MM.1S (cell line): ENCODE measurements around the gene SLC4A3.

ENCODE experiments used
- DNase-seq: peaks from one replicate; pipeline ENCODE4 v3.0.0-alpha.2; 2015
- H2AFZ ChIP-seq: fragments of 300-600 bp; sonication (generic); 2 replicates; pipeline ENCODE4 v1.6.0; 2016; ENCODE audit warnings: antibody characterized with exemption, low read length
- H3F3A ChIP-seq: fragments of 300-600 bp; sonication (generic); 2 replicates; pipeline ENCODE4 v1.6.1; 2016; ENCODE audit warnings: mild to moderate bottlenecking, antibody characterized with exemption, low read length, moderate library complexity, mixed read lengths; ENCODE audit not compliant: insufficient read depth
- H3K27ac ChIP-seq: fragments of 300-600 bp; sonication (generic); 2 replicates; pipeline ENCODE4 v1.5.1; 2016; ENCODE audit warnings: mild to moderate bottlenecking, low read length
- H3K27me3 ChIP-seq: fragments of 300-600 bp; sonication (generic); replicated peaks from 2 replicates; pipeline ENCODE4 v1.6.0; 2016; ENCODE audit warnings: low read length; ENCODE audit not compliant: insufficient read depth
- H3K36me3 ChIP-seq: fragments of 300-600 bp; sonication (generic); replicated peaks from 2 replicates; pipeline ENCODE4 v1.6.1; 2016; ENCODE audit warnings: mild to moderate bottlenecking, low read length, mixed read lengths; ENCODE audit not compliant: insufficient read depth
- H3K4me1 ChIP-seq: fragments of 300-600 bp; sonication (generic); 2 replicates; pipeline ENCODE4 v1.6.1; 2016; ENCODE audit warnings: low read length, mixed read lengths
- H3K4me2 ChIP-seq: fragments of 300-600 bp; sonication (generic); 2 replicates; pipeline ENCODE4 v1.6.0; 2016; ENCODE audit warnings: low read depth, low read length
- H3K4me3 ChIP-seq: fragments of 300-600 bp; sonication (generic); 2 replicates; pipeline ENCODE4 v1.5.1; 2016; ENCODE audit warnings: low read length, mixed read lengths
- H3K79me2 ChIP-seq: fragments of 300-600 bp; sonication (generic); 2 replicates; pipeline ENCODE4 v1.6.1; 2016; ENCODE audit warnings: mixed run types, low read length, mixed read lengths
- H3K9ac ChIP-seq: fragments of 300-600 bp; sonication (generic); 2 replicates; pipeline ENCODE4 v1.6.1; 2016; ENCODE audit warnings: low read length, mixed read lengths
- H3K9me2 ChIP-seq: fragments of 300-600 bp; sonication (generic); replicated peaks from 2 replicates; pipeline ENCODE4 v1.6.1; 2016; ENCODE audit warnings: mild to moderate bottlenecking, low read length, mixed read lengths; ENCODE audit not compliant: insufficient read depth
- H3K9me3 ChIP-seq: fragments of 300-600 bp; sonication (generic); replicated peaks from 2 replicates; pipeline ENCODE4 v1.6.1; 2016; ENCODE audit warnings: mild to moderate bottlenecking, low read length, mixed read lengths; ENCODE audit not compliant: insufficient read depth
- H4K20me1 ChIP-seq: fragments of 300-600 bp; sonication (generic); 2 replicates; pipeline ENCODE4 v1.6.1; 2016; ENCODE audit warnings: mild to moderate bottlenecking, low read length, moderate library complexity, mixed read lengths; ENCODE audit not compliant: insufficient read depth
- CTCF ChIP-seq: fragments of 300-600 bp; sonication (generic); IDR thresholded peaks from 2 replicates; pipeline ENCODE4 v1.5.1; 2016; ENCODE audit warnings: antibody characterized with exemption, low read length, mixed read lengths
- EZH2 ChIP-seq: fragments of 300-600 bp; sonication (generic); optimal IDR thresholded peaks from 2 replicates; pipeline ENCODE3; 2017; ENCODE audit warnings: low read depth, mild to moderate bottlenecking, antibody characterized with exemption, low read length, mixed read lengths
- EZH2phosphoT487 ChIP-seq: fragments of 300-600 bp; sonication (generic); IDR thresholded peaks from 2 replicates; pipeline ENCODE4 v1.6.1; 2018; ENCODE audit warnings: antibody characterized with exemption, low read length

The SLC4A3 gene

GRCh38 chr2:219634171-219634940 lies 6.9 kb downstream of the SLC4A3 start:
- Histone ChIP-seq H3K9me3 (no peaks in the 10 kb centered on the region), H4K20me1 (no peaks in the 10 kb centered on the region), H3K27me3 (peaks cover 100% of the 10 kb centered on the region), H3F3A (no peaks in the 10 kb centered on the region), H3K4me1 (no peaks in the 10 kb centered on the region), H3K27ac (no peak overlapping the region), H3K36me3 (no peaks in the 10 kb centered on the region), H3K9ac (no peak overlapping the region), H2AFZ (no peak overlapping the region), H3K4me2 (no peak overlapping the region), H3K4me3 (no peak overlapping the region), H3K9me2 (no peaks in the 10 kb centered on the region), H3K79me2 (no peaks in the 10 kb centered on the region)
- DNase-seq = no peak
- TF ChIP-seq EZH2 (no peak), CTCF (no peak), EZH2phosphoT487 (no peak)

GRCh38 chr2:219634951-219635751 lies 7.7 kb downstream of the SLC4A3 start:
- no peak overlapping the region for H3K9ac ChIP-seq
- no peaks in the 10 kb centered on the region for H3F3A ChIP-seq
- H3K4me1 ChIP-seq = no peaks in the 10 kb centered on the region
- no peak for DNase-seq
- no peak overlapping the region for H3K4me2 ChIP-seq
- TF ChIP-seq EZH2phosphoT487 (no peak), EZH2 (no peak), CTCF (no peak)
- no peaks in the 10 kb centered on the region for H3K79me2 ChIP-seq
- H4K20me1 ChIP-seq = no peaks in the 10 kb centered on the region
- no peak overlapping the region for H3K4me3 ChIP-seq
- H3K36me3 ChIP-seq = no peaks in the 10 kb centered on the region
- no peak overlapping the region for H2AFZ ChIP-seq
- H3K27ac ChIP-seq = no peak overlapping the region
- H3K9me2 ChIP-seq = no peaks in the 10 kb centered on the region
- peaks cover 96% of the 10 kb centered on the region for H3K27me3 ChIP-seq
- no peaks in the 10 kb centered on the region for H3K9me3 ChIP-seq

- H3F3A ChIP-seq = no peaks in the 10 kb centered on the region
- no peaks in the 10 kb centered on the region for H3K4me1 ChIP-seq
- H3K4me2 ChIP-seq = no peak overlapping the region
- no peaks in the 10 kb centered on the region for H3K79me2 ChIP-seq
- H3K4me3 ChIP-seq = no peak overlapping the region
- H3K36me3 ChIP-seq = no peaks in the 10 kb centered on the region
- DNase-seq = no peak
- H4K20me1 ChIP-seq = no peaks in the 10 kb centered on the region
- H2AFZ ChIP-seq = no peak overlapping the region
- H3K9ac ChIP-seq = no peak overlapping the region
- no peaks in the 10 kb centered on the region for H3K9me2 ChIP-seq
- no peak overlapping the region for H3K27ac ChIP-seq
- H3K27me3 ChIP-seq = peaks cover 96% of the 10 kb centered on the region
- no peak for TF ChIP-seq EZH2phosphoT487
- H3K9me3 ChIP-seq = no peaks in the 10 kb centered on the region
Measured at GRCh38 chr2:219636144-219636915, 8.9 kb downstream of the SLC4A3 start.
